ENCODE measurements around the gene SLITRK1. TPM values are rescaled to one million over a fixed set of nuclear protein-coding genes. Genes with fewer than 3 reads are reported as not detected.

SLITRK1 gene
- polyA plus RNA-seq, 1 experiment: 1.1 TPM

GRCh38 chr13:83829810-83830209 is 52.5 kb downstream of the SLITRK1 start:
- TF ChIP-seq, protein P1, sequence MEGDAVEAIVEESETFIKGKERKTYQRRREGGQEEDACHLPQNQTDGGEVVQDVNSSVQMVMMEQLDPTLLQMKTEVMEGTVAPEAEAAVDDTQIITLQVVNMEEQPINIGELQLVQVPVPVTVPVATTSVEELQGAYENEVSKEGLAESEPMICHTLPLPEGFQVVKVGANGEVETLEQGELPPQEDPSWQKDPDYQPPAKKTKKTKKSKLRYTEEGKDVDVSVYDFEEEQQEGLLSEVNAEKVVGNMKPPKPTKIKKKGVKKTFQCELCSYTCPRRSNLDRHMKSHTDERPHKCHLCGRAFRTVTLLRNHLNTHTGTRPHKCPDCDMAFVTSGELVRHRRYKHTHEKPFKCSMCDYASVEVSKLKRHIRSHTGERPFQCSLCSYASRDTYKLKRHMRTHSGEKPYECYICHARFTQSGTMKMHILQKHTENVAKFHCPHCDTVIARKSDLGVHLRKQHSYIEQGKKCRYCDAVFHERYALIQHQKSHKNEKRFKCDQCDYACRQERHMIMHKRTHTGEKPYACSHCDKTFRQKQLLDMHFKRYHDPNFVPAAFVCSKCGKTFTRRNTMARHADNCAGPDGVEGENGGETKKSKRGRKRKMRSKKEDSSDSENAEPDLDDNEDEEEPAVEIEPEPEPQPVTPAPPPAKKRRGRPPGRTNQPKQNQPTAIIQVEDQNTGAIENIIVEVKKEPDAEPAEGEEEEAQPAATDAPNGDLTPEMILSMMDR (IDR thresholded peaks at IDR 0.05; ENCODE audit: insufficient read depth, low read depth, low read length): no peak
- POLR2A ChIA-PET: no interaction called here
- DNase-seq (ENCODE audit: low read depth): no peak

GRCh38 chr13:83827338-83827737 is 54.9 kb downstream of the SLITRK1 start:
- H3K36me3 ChIP-seq (ENCODE audit: control insufficient read depth, insufficient read depth, low read length): no peaks in the 10 kb centered on the region
- DNase-seq (ENCODE audit: low read depth): no peak
- H3K4me3 ChIP-seq (ENCODE audit: low read depth, low read length): no peak overlapping the region
- CTCF ChIA-PET: interaction anchor here (0.6 to 1.1 kb wide), 2 partner anchors 13 to 52 kb away, joined by 3 read pairs; no protein-coding TSS in a partner anchor
- POLR2A ChIA-PET: no interaction called here
- H3K27me3 ChIP-seq (ENCODE audit: control insufficient read depth, insufficient read depth, low read length): no peaks in the 10 kb centered on the region
- TF ChIP-seq, protein P1 (IDR thresholded peaks at IDR 0.05; ENCODE audit: insufficient read depth, low read depth, low read length): no peak

More at GRCh38 chr13:83829810-83830209, 52.5 kb downstream of the SLITRK1 start:
- Histone ChIP-seq H3K36me3 (ENCODE audit: control insufficient read depth, insufficient read depth, low read length) (no peaks in the 10 kb centered on the region), H3K27me3 (ENCODE audit: control insufficient read depth, insufficient read depth, low read length) (no peaks in the 10 kb centered on the region), H3K4me3 (ENCODE audit: low read depth, low read length) (no peak overlapping the region)
- CTCF ChIA-PET: no interaction called here

All from BJ (cell line).